Astrocyte (in vitro differentiated cells and primary cell): ENCODE results near the gene LSP1. TPM values are rescaled to one million over a fixed set of nuclear protein-coding genes. Genes with fewer than 3 reads are reported as not detected.

Source experiments
- DNase-seq: peaks from one replicate; pipeline ENCODE4 v3.0.0-alpha.2; 2010; ENCODE audit warnings: low read depth
- FAIRE-seq: peaks from 2 replicates; lab custom pipeline; 2011; peaks lifted over from hg19 to GRCh38; lab: Jason Lieb, UNC
- H2AFZ ChIP-seq: 2 replicates; pipeline ENCODE4 v1.6.0; 2012; ENCODE audit warnings: low read depth, low read length, inconsistent platforms
- H3K27ac ChIP-seq: 2 replicates; pipeline ENCODE4 v1.5.1; 2011; ENCODE audit warnings: low read depth, low read length, inconsistent platforms
- H3K27me3 ChIP-seq: 2 replicates; pipeline ENCODE4 v1.6.0; 2011; ENCODE audit warnings: low read length, inconsistent platforms; ENCODE audit not compliant: insufficient read depth
- H3K36me3 ChIP-seq: 2 replicates; pipeline ENCODE4 v1.5.1; 2011; ENCODE audit warnings: low read length, inconsistent platforms; ENCODE audit not compliant: insufficient read depth
- H3K4me1 ChIP-seq: 2 replicates; pipeline ENCODE4 v1.5.1; 2011; ENCODE audit warnings: low read length, inconsistent platforms; ENCODE audit not compliant: insufficient read depth
- H3K4me2 ChIP-seq: 2 replicates; pipeline ENCODE4 v1.6.0; 2012; ENCODE audit warnings: low read length, inconsistent platforms
- H3K4me3 ChIP-seq: 2 replicates; pipeline ENCODE4 v1.5.1; 2011; ENCODE audit warnings: low read depth, mild to moderate bottlenecking, low read length, inconsistent platforms; ENCODE audit not compliant: insufficient read depth
- H3K79me2 ChIP-seq: 2 replicates; pipeline ENCODE4 v1.6.0; 2012; ENCODE audit warnings: mild to moderate bottlenecking, low read length, inconsistent platforms; ENCODE audit not compliant: insufficient read depth
- H3K9ac ChIP-seq: 2 replicates; pipeline ENCODE4 v1.6.0; 2012; ENCODE audit warnings: mild to moderate bottlenecking, low read length, inconsistent platforms
- H3K9me3 ChIP-seq: 2 replicates; pipeline ENCODE4 v1.5.1; 2012; ENCODE audit warnings: low read depth, mild to moderate bottlenecking, low read length, inconsistent platforms; ENCODE audit not compliant: insufficient read depth
- H4K20me1 ChIP-seq: 2 replicates; pipeline ENCODE4 v1.6.0; 2012; ENCODE audit warnings: low read length, inconsistent platforms; ENCODE audit not compliant: insufficient read depth
- H3K27ac Mint-ChIP-seq: one replicate; pipeline ENCODE4 v1.8.0; 2021; ENCODE audit warnings: mild to moderate bottlenecking, mixed read lengths; ENCODE audit not compliant: unreplicated experiment
- H3K27me3 Mint-ChIP-seq: one replicate; pipeline ENCODE4 v1.8.0; 2021; ENCODE audit warnings: low read depth, mixed read lengths; ENCODE audit not compliant: unreplicated experiment
- H3K36me3 Mint-ChIP-seq: one replicate; pipeline ENCODE4 v1.8.0; 2021; ENCODE audit warnings: low read depth, mixed read lengths; ENCODE audit not compliant: unreplicated experiment
- H3K4me1 Mint-ChIP-seq: one replicate; pipeline ENCODE4 v1.8.0; 2021; ENCODE audit warnings: low read depth, mixed read lengths; ENCODE audit not compliant: unreplicated experiment
- H3K4me3 Mint-ChIP-seq: one replicate; pipeline ENCODE4 v1.8.0; 2021; ENCODE audit warnings: mild to moderate bottlenecking, moderate library complexity, mixed read lengths; ENCODE audit not compliant: unreplicated experiment
- H3K9me3 Mint-ChIP-seq: one replicate; pipeline ENCODE4 v1.8.0; 2021; ENCODE audit warnings: mild to moderate bottlenecking, mixed read lengths; ENCODE audit not compliant: unreplicated experiment
- CTCF ChIP-seq: IDR thresholded peaks from 2 replicates; pipeline ENCODE4 v1.5.1; 2011; ENCODE audit warnings: low read depth, mild to moderate bottlenecking, inconsistent platforms, low read length, moderate library complexity; ENCODE audit not compliant: insufficient read depth
- EZH2 ChIP-seq: IDR thresholded peaks from 2 replicates; pipeline ENCODE4 v1.6.1; 2012; ENCODE audit warnings: mild to moderate bottlenecking, low read length, inconsistent platforms; ENCODE audit not compliant: insufficient read depth
- total RNA-seq: library from RNA; stranded (reverse); gene quantifications from 2 replicates; pipeline ENCODE4 v1.2.1, GENCODE V29; 2021

LSP1 gene
- total RNA-seq, 1 donor from 2014 or later: 1.3 TPM

GRCh38 chr11:1863352-1864216 lies 10.7 kb downstream of the LSP1 start:
- H3K4me1 Mint-ChIP-seq: peaks cover 9% of the 10 kb centered on the region
- DNase-seq: peak; percentile 82

GRCh38 chr11:1864231-1864630 lies 11.3 kb downstream of the LSP1 start:
- peak overlapping the region; percentile 80 for H3K4me2 ChIP-seq
- H3K4me3 ChIP-seq: no peak overlapping the region
- H3K27ac ChIP-seq: no peak overlapping the region
- H2AFZ ChIP-seq: peak overlapping the region; percentile 41
- H3K4me3 Mint-ChIP-seq: no peak overlapping the region
- H3K36me3 Mint-ChIP-seq: no peaks in the 10 kb centered on the region
- DNase-seq: no peak
- no peaks in the 10 kb centered on the region for H3K79me2 ChIP-seq
- H3K9me3 ChIP-seq: no peaks in the 10 kb centered on the region
- peaks cover 9% of the 10 kb centered on the region for H3K4me1 Mint-ChIP-seq
- no peaks in the 10 kb centered on the region for H3K36me3 ChIP-seq
- H3K9me3 Mint-ChIP-seq: no peaks in the 10 kb centered on the region
- H3K9ac ChIP-seq: peak overlapping the region; percentile 47
- peaks cover 10% of the 10 kb centered on the region for H3K27me3 Mint-ChIP-seq
- TF ChIP-seq CTCF (no peak), EZH2 (no peak)
- peaks cover 25% of the 10 kb centered on the region for H3K4me1 ChIP-seq
- no peaks in the 10 kb centered on the region for H4K20me1 ChIP-seq
- no peak for FAIRE-seq
- no peak overlapping the region for H3K27ac Mint-ChIP-seq
- no peaks in the 10 kb centered on the region for H3K27me3 ChIP-seq

More at GRCh38 chr11:1863352-1864216, 10.7 kb downstream of the LSP1 start:
- no peak overlapping the region for H3K27ac Mint-ChIP-seq
- H3K4me2 ChIP-seq: peak overlapping the region; percentile 80
- no peaks in the 10 kb centered on the region for H3K9me3 Mint-ChIP-seq
- no peaks in the 10 kb centered on the region for H3K79me2 ChIP-seq
- peak; percentile 13 for FAIRE-seq
- peak overlapping the region; percentile 86 for H3K27ac ChIP-seq
- no peaks in the 10 kb centered on the region for H4K20me1 ChIP-seq
- peaks cover 25% of the 10 kb centered on the region for H3K4me1 ChIP-seq
- H3K27me3 Mint-ChIP-seq: peaks cover 6% of the 10 kb centered on the region
- no peaks in the 10 kb centered on the region for H3K36me3 Mint-ChIP-seq
- H2AFZ ChIP-seq: peak overlapping the region; percentile 43
- no peaks in the 10 kb centered on the region for H3K27me3 ChIP-seq
- H3K4me3 ChIP-seq: no peak overlapping the region
- no peak overlapping the region for H3K4me3 Mint-ChIP-seq
- H3K9me3 ChIP-seq: no peaks in the 10 kb centered on the region
- TF ChIP-seq CTCF: no peak
- TF ChIP-seq EZH2: no peak
- peak overlapping the region; percentile 73 for H3K9ac ChIP-seq
- H3K36me3 ChIP-seq: no peaks in the 10 kb centered on the region
